ENCODE results near the gene CASZ1.

CASZ1 gene

DNA sequence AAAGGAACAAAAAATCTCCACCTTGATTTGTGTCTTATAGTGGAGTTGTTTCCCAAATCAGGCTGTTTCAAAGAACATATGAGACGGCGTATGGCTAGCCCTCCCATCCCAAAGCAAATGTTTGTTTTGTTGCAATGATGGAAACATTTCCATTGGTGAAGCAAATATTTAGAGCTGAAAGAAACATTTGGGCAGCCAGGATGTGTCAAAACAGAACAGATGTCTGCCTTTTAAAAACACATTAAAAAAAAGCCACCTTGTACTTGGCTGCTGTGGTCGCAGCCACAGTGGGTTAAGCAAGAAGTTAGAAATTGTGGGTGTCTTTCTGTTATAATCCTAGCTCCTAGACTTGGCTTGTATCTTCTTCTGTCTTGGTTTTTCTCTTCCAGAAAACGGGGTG, 205.4 kb downstream of the CASZ1 start:
- no peak for DNase-seq

DNA sequence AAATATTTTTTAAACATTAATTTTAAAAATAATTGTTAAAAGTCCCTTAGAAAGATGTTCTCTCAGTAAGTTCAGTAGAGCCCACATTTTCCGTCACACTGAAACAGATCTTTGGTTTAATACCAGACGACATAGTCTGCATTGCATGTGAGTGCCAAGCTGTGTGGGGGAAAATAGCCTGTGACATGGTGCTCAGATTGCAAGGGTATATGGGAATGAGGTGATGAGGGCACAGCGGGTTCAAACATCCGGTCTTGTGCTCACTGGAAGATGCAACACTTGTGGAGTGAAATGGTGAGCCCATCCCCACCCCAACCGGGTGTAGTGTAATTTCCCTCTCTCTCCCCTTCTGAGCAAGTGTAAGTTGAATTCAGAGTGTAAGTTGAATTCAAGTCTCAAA, 207.4 kb downstream of the CASZ1 start:
- DNase-seq = no peak

DNA sequence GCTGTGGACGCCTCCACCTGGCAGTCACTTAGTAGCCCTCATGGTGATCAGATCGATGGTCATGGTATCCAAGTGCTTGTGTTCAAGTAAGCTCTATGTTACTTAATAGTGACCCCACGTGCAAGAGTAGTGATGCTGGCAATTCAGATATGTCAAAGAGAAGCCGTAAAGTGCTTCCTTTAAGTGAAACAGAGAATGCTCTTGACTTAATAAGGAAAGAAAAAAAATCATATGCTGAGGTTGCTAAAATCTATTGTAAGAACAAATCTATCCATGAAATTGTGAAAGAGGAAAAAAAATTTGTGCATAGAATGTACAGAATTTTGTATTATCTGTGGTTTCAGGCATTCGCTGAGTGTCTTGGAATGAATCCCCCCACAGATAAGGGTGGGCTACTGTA, 207.8 kb downstream of the CASZ1 start:
- DNase-seq = no peak
